HCT116 (cell line): ENCODE results near the gene CFAP54. TPM values are rescaled to one million over a fixed set of nuclear protein-coding genes. Genes with fewer than 3 reads are reported as not detected.
A peak's percentile ranks its signal among the peaks of the same experiment; 100 is the strongest.

Experiments used
- ATAC-seq: fragments of 200-7000 bp; cut with Tn5 transposase; 2 replicates; pipeline ENCODE4 v1.9.1; 2020; ENCODE audit warnings: mild to moderate bottlenecking, moderate library complexity
- BruUV-seq: library from RNA; stranded (reverse); fragments of 400-500 nt; replicated peaks from 2 replicates; lab custom pipeline; 2021; lab: Mats Ljungman, UMichigan
- CTCF ChIA-PET: fragments of 300-600 bp; sonication (Branson Sonifier 250); formaldehyde crosslinking; loops from one replicate; lab custom pipeline; 2021; ENCODE audit warnings: antibody characterized with exemption; lab: Charles Lee
- POLR2A ChIA-PET: fragments of 300-600, 350-600 bp; sonication (Branson Sonifier 250); formaldehyde crosslinking; loops from one replicate; lab custom pipeline; 2021; ENCODE audit warnings: antibody characterized with exemption; lab: Charles Lee
- RAD21 ChIA-PET, 2 experiments: fragments of 300-600 bp; sonication (Branson Sonifier 250); formaldehyde crosslinking; loops; one replicate each; lab custom pipeline; 2023; ENCODE audit warnings: low total read pairs in 2 of 2; ENCODE audit not compliant: uncharacterized antibody in 2 of 2, unreplicated experiment in 2 of 2, low non-redundant PET in 1 of 2; lab: Charles Lee
- DNase-seq: peaks from one replicate; pipeline ENCODE4 v3.0.0-alpha.2; 2010; ENCODE audit warnings: low read depth, low spot score
- H2AFZ ChIP-seq: fragments of 200-600 bp; shearing (Covaris generic), sonication (generic); 2 replicates; pipeline ENCODE4 v1.6.1; 2017; ENCODE audit warnings: low read depth, mixed run types, mixed read lengths, antibody characterized with exemption, low read length; ENCODE audit not compliant: poor library complexity, severe bottlenecking
- H3K27ac ChIP-seq: 2 replicates; pipeline ENCODE4 v1.5.1; 2012; ENCODE audit warnings: low read depth, low read length
- H3K27me3 ChIP-seq: fragments of 200-600 bp; sonication (generic); 2 replicates; pipeline ENCODE4 v1.6.1; 2016; ENCODE audit warnings: mixed run types, low read length, mixed read lengths; ENCODE audit not compliant: insufficient read depth
- H3K36me3 ChIP-seq, 2 experiments: fragments of 200-500 bp in 1 of 2; fragments of 200-600 bp in 1 of 2; sonication (Bioruptor generic) in 1 of 2; sonication (generic) in 1 of 2; 2 replicates each; pipeline versions ENCODE4 v1.5.1 to v1.6.1; 2014 to 2016; ENCODE audit warnings: low read length in 2 of 2, inconsistent platforms in 1 of 2, mixed read lengths in 1 of 2, mixed run types in 1 of 2; ENCODE audit not compliant: insufficient read depth in 2 of 2, control insufficient read depth in 1 of 2
- H3K4me1 ChIP-seq, 2 experiments: fragments of 200-600 bp in 1 of 2; sonication (generic) in 1 of 2; 2 replicates each; pipeline versions ENCODE4 v1.5.1 to v1.6.1; 2012 to 2017; ENCODE audit warnings: low read length in 2 of 2, inconsistent platforms in 1 of 2, mild to moderate bottlenecking in 1 of 2, mixed read lengths in 1 of 2, mixed run types in 1 of 2, moderate library complexity in 1 of 2; ENCODE audit not compliant: insufficient read depth in 2 of 2, control insufficient read depth in 1 of 2
- H3K4me2 ChIP-seq: fragments of 200-600 bp; sonication (generic); 2 replicates; pipeline ENCODE4 v1.6.1; 2017; ENCODE audit warnings: mixed run types, low read length, mixed read lengths
- H3K4me3 ChIP-seq, 2 experiments: fragments of 200-600 bp in 1 of 2; sonication (generic) in 1 of 2; replicated peaks in 1 of 2; 2 replicates each; pipeline ENCODE4 v1.5.1; 2011 to 2016; ENCODE audit warnings: low read length in 2 of 2, control low read depth in 1 of 2, low read depth in 1 of 2, mild to moderate bottlenecking in 1 of 2, mixed read lengths in 1 of 2, mixed run types in 1 of 2
- H3K79me2 ChIP-seq: fragments of 200-600 bp; sonication (generic); 2 replicates; pipeline ENCODE4 v1.6.1; 2017; ENCODE audit warnings: mild to moderate bottlenecking, mixed run types, low read length, moderate library complexity, mixed read lengths; ENCODE audit not compliant: insufficient read depth
- H3K9ac ChIP-seq: fragments of 200-600 bp; sonication (generic); 2 replicates; pipeline ENCODE4 v1.6.1; 2016; ENCODE audit warnings: low read length, mixed read lengths
- H3K9me2 ChIP-seq: fragments of 200-600 bp; sonication (generic), shearing (Covaris generic); 2 replicates; pipeline ENCODE4 v1.6.1; 2017; ENCODE audit warnings: mixed run types, mild to moderate bottlenecking, moderate library complexity; ENCODE audit not compliant: insufficient read depth
- H3K9me3 ChIP-seq, 2 experiments: fragments of 200-500 bp in 1 of 2; fragments of 200-600 bp in 1 of 2; sonication (Bioruptor generic) in 1 of 2; sonication (generic) in 1 of 2; 2 replicates each; pipeline ENCODE4 v1.6.1; 2014 to 2017; ENCODE audit warnings: low read length in 2 of 2, mixed read lengths in 2 of 2, inconsistent platforms in 1 of 2, low read depth in 1 of 2, mild to moderate bottlenecking in 1 of 2, mixed run types in 1 of 2, moderate library complexity in 1 of 2; ENCODE audit not compliant: control insufficient read depth in 1 of 2, insufficient read depth in 1 of 2
- H4K20me1 ChIP-seq: fragments of 200-600 bp; sonication (generic), shearing (Covaris generic); 2 replicates; pipeline ENCODE4 v1.6.1; 2017; ENCODE audit warnings: mixed run types, mild to moderate bottlenecking, moderate library complexity; ENCODE audit not compliant: insufficient read depth
- CEBPB ChIP-seq: IDR thresholded peaks from 2 replicates; pipeline ENCODE4 v1.6.1; 2012; ENCODE audit warnings: low read depth
- CTCF ChIP-seq, 3 experiments: fragments of 200-600 bp in 1 of 3; sonication (generic) in 1 of 3; IDR thresholded peaks in 2 of 3; conservative IDR thresholded peaks in 1 of 3; 2 replicates each; pipeline ENCODE4 v1.5.1; 2012 to 2017; ENCODE audit warnings: low read depth in 2 of 3, low read length in 2 of 3, antibody characterized with exemption in 1 of 3, borderline replicate concordance in 1 of 3, control low read depth in 1 of 3, mild to moderate bottlenecking in 1 of 3, mixed read lengths in 1 of 3, mixed run types in 1 of 3, moderate library complexity in 1 of 3; ENCODE audit not compliant: insufficient read depth in 1 of 3
- EZH2 ChIP-seq: fragments of 200-600 bp; sonication (generic); IDR thresholded peaks from 2 replicates; pipeline ENCODE4 v1.6.1; 2017; ENCODE audit warnings: antibody characterized with exemption, mixed run types
- RAD21 ChIP-seq: IDR thresholded peaks from 2 replicates; pipeline ENCODE4 v1.6.1; 2012; ENCODE audit warnings: low read depth, mild to moderate bottlenecking
- SP1 ChIP-seq: IDR thresholded peaks from 2 replicates; pipeline ENCODE4 v1.6.1; 2012; ENCODE audit warnings: low read depth
- ZBTB33 ChIP-seq: IDR thresholded peaks from 2 replicates; pipeline ENCODE4 v1.6.1; 2011; ENCODE audit warnings: mild to moderate bottlenecking, low read length, moderate library complexity; ENCODE audit not compliant: insufficient replicate concordance; ENCODE audit errors: extremely low read depth
- ZFX ChIP-seq: fragments of 450-650 bp; IDR thresholded peaks from 2 replicates; pipeline ENCODE4 v1.6.1; 2017
- intact Hi-C: fragments of 100-400 bp; cut with micrococcal nuclease; formaldehyde crosslinking; loops from 2 replicates; pipeline ENCODE4 v1.10.0; 2022
- total RNA-seq: library from RNA; stranded (reverse); gene quantifications from one replicate; pipeline ENCODE4 v1.2.1, GENCODE V29; 2021; ENCODE audit not compliant: unreplicated experiment

Gene CFAP54
- total RNA-seq, 1 experiment from 2014 or later: 0.25 TPM

GRCh38 chr12:96766232-96766631 is 276.9 kb downstream of the CFAP54 start:
- ChIA-PET RAD21 (no interaction called here), POLR2A (no interaction called here), CTCF (no interaction called here)
- no peak overlapping the region for H3K9ac ChIP-seq
- BruUV-seq: no TSS peak
- H3K9me2 ChIP-seq: no peaks in the 10 kb centered on the region
- no peaks in the 10 kb centered on the region for H3K79me2 ChIP-seq
- H4K20me1 ChIP-seq: no peaks in the 10 kb centered on the region
- DNase-seq: no peak
- H3K4me1 ChIP-seq: no peaks in the 10 kb centered on the region
- no peak overlapping the region for H3K4me3 ChIP-seq
- peaks cover 11% of the 10 kb centered on the region for H3K27me3 ChIP-seq
- peak; percentile 62; the same call in 1 of the 2 replicates for ATAC-seq
- no peak overlapping the region for H3K27ac ChIP-seq
- H3K36me3 ChIP-seq: no peaks in the 10 kb centered on the region
- H3K9me3 ChIP-seq: no peaks in the 10 kb centered on the region
- intact Hi-C loops: no loop called here
- TF ChIP-seq CEBPB (no peak), RAD21 (peak; percentile 28), EZH2 (no peak), ZFX (no peak), CTCF (IDR thresholded peaks at IDR 0.05 in 2 of 3, conservative IDR thresholded peaks at IDR 0.05 in 1 of 3; ENCODE audit: borderline replicate concordance in 1 of 3, insufficient read depth in 1 of 3, low read depth in 2 of 3, low read length in 2 of 3) (peak in 2 of 3 experiments; percentile 19 to 32; a peak in 2 of 6 replicates), SP1 (no peak), ZBTB33 (no peak)
- H2AFZ ChIP-seq: no peak overlapping the region
- H3K4me2 ChIP-seq: no peak overlapping the region
